ENCODE measurements around the gene ADGRF1. TPM values are rescaled to one million over a fixed set of nuclear protein-coding genes. Genes with fewer than 3 reads are reported as not detected.

ADGRF1 gene
- total RNA-seq, 1 experiment from 2014 or later, result 104 TPM

GRCh38 chr6:47041741-47042140 is 391 bp downstream of the ADGRF1 start:
- DNase-seq (peak; percentile 31), ATAC-seq (no peak; the same call in 1 of the 2 replicates)
- Histone ChIP-seq H3K9ac (ENCODE audit: low read length) (peak overlapping the region; percentile 85), H3K27me3 (ENCODE audit: low read length) (no peaks in the 10 kb centered on the region), H3K4me2 (ENCODE audit: low read length) (peak overlapping the region; percentile 92), H3K36me3 (ENCODE audit: low read depth, low read length) (peaks cover 15% of the 10 kb centered on the region), H3K4me1 (ENCODE audit: insufficient read depth, low read length) (peaks cover 64% of the 10 kb centered on the region), H3K9me2 (replicated peaks; ENCODE audit: low read length) (no peaks in the 10 kb centered on the region), H3K79me2 (ENCODE audit: low read length) (peaks cover 68% of the 10 kb centered on the region), H3K4me3 (ENCODE audit: low read length) (peak overlapping the region; percentile 72), H3F3A (ENCODE audit: low read length, unreplicated experiment) (peaks cover 20% of the 10 kb centered on the region), H3K9me3 (ENCODE audit: low read length) (no peaks in the 10 kb centered on the region), H3K27ac (ENCODE audit: low read length) (peak overlapping the region; percentile 95), H4K20me1 (ENCODE audit: low read length) (no peaks in the 10 kb centered on the region; the same call in 1 of the 2 replicates), H2AFZ (ENCODE audit: low read length) (no peak overlapping the region)
- ChIA-PET CTCF (interaction anchor here (0.9 kb wide), 1 partner anchor 152 kb away, joined by 3 read pairs; no protein-coding TSS in a partner anchor), POLR2A (ENCODE audit: unreplicated experiment) (interaction anchor here (0.6 to 1.1 kb wide), 3 partner anchors 48 to 94 kb away, joined by 3 to 7 read pairs (median 4); no protein-coding TSS in a partner anchor)
- TF ChIP-seq CTCF (conservative IDR thresholded peaks at IDR 0.05; ENCODE audit: low read depth, low read length) (no peak), EZH2 (IDR thresholded peaks at IDR 0.05; ENCODE audit: low read length, unreplicated experiment) (no peak)
- intact Hi-C loops (cut with micrococcal nuclease), result loop anchor here (5.0 to 10.0 kb wide), 3 partner anchors 266 to 627 kb away; partner anchors contain the start of gene TNFRSF21
- TSS peak; percentile 65 for BruUV-seq (replicated peaks)

GRCh38 chr6:47034926-47035325 is 7.2 kb downstream of the ADGRF1 start:
- no peaks in the 10 kb centered on the region for H4K20me1 ChIP-seq (ENCODE audit: low read length)
- DNase-seq, result peak; percentile 99

More at GRCh38 chr6:47034926-47035325, 7.2 kb downstream of the ADGRF1 start:
- Histone ChIP-seq H3K27ac (ENCODE audit: low read length) (peak overlapping the region; percentile 90), H3K4me3 (ENCODE audit: low read length) (peak overlapping the region; percentile 52), H3F3A (ENCODE audit: low read length, unreplicated experiment) (peaks cover 6% of the 10 kb centered on the region), H3K36me3 (ENCODE audit: low read depth, low read length) (peaks cover 30% of the 10 kb centered on the region), H3K9ac (ENCODE audit: low read length) (peak overlapping the region; percentile 72), H3K27me3 (ENCODE audit: low read length) (no peaks in the 10 kb centered on the region), H3K4me1 (ENCODE audit: insufficient read depth, low read length) (peaks cover 59% of the 10 kb centered on the region), H3K9me3 (ENCODE audit: low read length) (no peaks in the 10 kb centered on the region), H3K9me2 (replicated peaks; ENCODE audit: low read length) (no peaks in the 10 kb centered on the region), H3K79me2 (ENCODE audit: low read length) (peaks cover 93% of the 10 kb centered on the region), H3K4me2 (ENCODE audit: low read length) (peak overlapping the region; percentile 77), H2AFZ (ENCODE audit: low read length) (no peak overlapping the region)
- ATAC-seq, result peak; percentile 89
- ChIA-PET POLR2A (ENCODE audit: unreplicated experiment) (interaction anchor here (0.6 to 1.1 kb wide), 6 partner anchors 9 to 905 kb away, joined by 3 to 7 read pairs (median 5); partner anchors contain the start of gene ENPP4), CTCF (interaction anchor here (0.6 to 1.0 kb wide), 2 partner anchors 11 to 12 kb away, joined by 3 to 7 read pairs; no protein-coding TSS in a partner anchor)
- no peak for TF ChIP-seq CTCF (conservative IDR thresholded peaks at IDR 0.05; ENCODE audit: low read depth, low read length)
- TF ChIP-seq EZH2 (IDR thresholded peaks at IDR 0.05; ENCODE audit: low read length, unreplicated experiment), result no peak
- TF ChIP-seq EZH2phosphoT487 (IDR thresholded peaks at IDR 0.05; ENCODE audit: borderline replicate concordance, low read length), result no peak
- intact Hi-C loops (cut with micrococcal nuclease), result loop anchor here (1.0 kb wide), 2 partner anchors 9 to 41 kb away; no protein-coding TSS in a partner anchor
- BruUV-seq (replicated peaks), result no TSS peak

Measured in PC-3 (cell line).